A204.1 (cell line): ENCODE measurements around the gene PRKCB.

Source experiments
- FAIRE-seq: peaks from 2 replicates; lab custom pipeline; 2012; peaks lifted over from hg19 to GRCh38; lab: Jason Lieb, UNC

PRKCB gene

DNA sequence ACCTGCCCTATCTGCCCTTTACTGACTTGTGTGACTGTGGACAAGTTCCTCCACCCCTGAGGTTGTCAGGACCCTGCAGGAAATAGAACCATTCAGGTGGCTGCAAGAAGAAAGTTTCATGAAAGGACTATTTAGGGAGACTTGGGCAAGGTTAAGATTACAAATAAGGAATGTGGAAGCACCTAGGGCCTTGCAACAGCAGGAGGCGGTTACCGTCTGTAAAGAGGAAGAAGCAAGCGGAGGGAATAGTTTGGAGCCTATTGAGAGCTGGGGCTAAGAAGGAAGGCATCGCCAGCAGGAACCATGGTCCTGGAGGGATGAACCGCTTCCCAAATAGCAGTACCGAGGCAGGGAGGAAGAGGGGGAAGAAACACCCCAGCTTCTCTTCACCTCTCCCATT lies 132.4 kb downstream of the PRKCB start:
- FAIRE-seq = no peak

GRCh38 chr16:23969468-23970297 lies 133.9 kb downstream of the PRKCB start:
- FAIRE-seq = no peak

GRCh38 chr16:23974223-23974622 lies 138.4 kb downstream of the PRKCB start:
- no peak for FAIRE-seq

GRCh38 chr16:23975293-23975692 lies 139.5 kb downstream of the PRKCB start:
- FAIRE-seq = no peak

DNA sequence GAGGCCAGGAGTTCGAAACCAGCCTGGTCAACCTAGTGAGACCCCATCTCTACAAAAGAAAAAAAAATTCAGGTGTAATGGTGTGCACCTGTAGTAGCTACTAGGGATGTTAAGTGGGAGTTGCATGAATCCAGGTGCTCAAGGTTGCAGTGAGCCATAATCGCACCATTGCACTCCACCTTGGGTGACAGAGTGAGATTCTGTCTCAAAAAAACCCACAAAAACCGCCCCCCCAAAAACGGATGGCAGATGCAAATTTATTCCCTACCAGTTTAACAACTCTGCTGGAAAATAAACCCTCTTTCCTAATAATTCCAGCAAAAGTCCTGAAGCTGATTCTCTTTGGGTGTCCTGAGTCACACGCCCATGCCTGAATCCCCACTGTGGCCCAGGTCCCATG lies 140.3 kb downstream of the PRKCB start:
- FAIRE-seq = no peak

DNA sequence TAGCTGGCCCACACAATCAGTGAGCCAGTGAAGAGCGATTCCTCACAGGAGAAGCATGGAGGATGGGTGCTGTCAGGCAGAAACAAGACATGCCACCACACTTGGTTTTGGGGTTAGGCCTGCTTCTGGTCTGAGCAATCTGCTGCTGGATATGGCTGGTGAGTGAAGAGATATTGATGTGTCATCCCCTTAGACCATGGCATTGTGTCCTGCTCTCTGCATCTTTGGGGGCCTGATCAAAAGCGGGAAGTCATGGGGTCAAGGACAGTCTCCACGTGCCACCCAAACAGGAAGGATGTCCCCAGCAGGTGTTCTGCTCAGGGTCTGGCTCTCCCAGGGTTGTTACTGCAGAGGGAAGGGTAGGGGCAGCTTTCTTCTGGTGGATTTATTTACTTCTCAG lies 140.7 kb downstream of the PRKCB start:
- FAIRE-seq = no peak

DNA sequence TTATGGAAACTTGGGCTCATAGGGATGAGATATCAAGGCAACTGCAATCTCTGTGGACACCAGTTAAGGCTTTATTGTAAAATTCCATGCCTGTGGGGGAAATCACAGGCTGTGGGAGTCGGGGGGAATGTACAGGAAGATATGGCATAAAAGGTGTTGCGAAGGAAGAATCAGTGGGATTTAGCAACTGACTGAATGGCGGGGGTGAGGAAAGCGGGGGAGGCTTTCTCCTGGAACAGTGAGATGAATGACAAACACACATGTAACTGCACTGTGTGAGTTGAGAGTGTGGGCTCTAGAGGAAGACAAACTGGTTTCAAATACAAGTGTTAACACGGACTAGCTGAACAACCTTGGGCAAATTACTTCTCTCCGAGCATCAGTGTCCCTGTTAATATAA lies 143.7 kb downstream of the PRKCB start:
- FAIRE-seq = no peak

- no peak for FAIRE-seq
Measured at GRCh38 chr16:23979982-23980381, 144.2 kb downstream of the PRKCB start.

- FAIRE-seq = no peak
Measured at GRCh38 chr16:23981429-23982399, 145.9 kb downstream of the PRKCB start.

DNA sequence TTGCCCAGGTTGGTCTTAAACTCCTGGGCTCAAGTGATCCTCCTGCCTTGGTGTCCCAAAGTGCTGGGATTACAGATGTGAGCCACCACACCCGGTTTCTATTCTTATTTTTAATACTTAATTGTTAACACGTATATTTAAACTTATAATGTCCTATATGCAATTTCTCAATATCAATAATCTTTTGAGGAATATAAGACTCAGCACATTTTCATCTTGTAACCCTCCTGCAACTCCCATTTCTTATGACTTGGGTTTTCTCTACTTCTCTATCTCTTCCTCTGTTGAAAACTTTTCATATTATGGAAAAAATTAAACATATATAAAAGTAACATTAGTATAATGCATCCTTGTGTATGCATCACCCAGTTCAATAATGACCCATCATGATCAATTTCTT lies 150.7 kb downstream of the PRKCB start:
- no peak for FAIRE-seq

- FAIRE-seq = no peak
Measured at GRCh38 chr16:23987443-23987842, 151.7 kb downstream of the PRKCB start.

GRCh38 chr16:23990507-23990906 lies 154.7 kb downstream of the PRKCB start:
- no peak for FAIRE-seq

DNA sequence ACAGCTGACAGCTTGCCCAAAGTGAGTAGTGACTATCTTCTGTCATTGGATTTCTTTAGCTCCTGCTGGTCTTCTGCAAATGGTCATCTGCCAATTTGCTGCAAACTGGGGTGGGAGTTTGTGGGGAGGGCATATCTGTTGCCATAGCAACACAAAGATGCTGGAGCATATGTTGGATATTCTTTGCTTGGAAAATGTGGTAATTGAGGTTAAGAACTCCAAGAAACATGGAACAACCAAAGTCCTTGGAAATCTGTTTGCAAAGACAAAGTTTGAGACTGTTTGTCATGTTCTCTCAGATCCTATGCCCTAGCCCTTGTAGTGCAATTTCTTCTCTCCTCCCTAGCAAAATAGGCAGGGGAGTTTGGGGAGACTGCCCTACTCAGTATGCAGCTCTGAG lies 155.3 kb downstream of the PRKCB start:
- FAIRE-seq = no peak

DNA sequence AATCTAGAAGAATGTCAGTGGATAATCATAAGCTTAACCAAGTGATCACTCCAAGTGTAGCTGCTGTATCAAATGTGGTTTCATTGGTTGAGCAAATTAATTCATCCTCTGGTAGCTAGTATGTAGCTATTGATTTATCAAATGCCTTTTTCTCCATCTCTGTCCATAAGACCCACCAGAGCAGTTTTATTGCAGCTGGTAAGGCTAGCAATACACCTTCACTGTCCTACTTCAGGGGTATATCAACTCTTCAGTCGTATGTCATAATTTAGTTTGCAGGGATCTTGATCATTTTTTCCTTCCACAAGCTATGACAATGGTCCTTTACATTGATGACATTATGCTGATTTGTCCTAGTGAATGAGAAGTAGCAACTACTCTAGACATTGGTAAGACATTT lies 158.8 kb downstream of the PRKCB start:
- FAIRE-seq = no peak

DNA sequence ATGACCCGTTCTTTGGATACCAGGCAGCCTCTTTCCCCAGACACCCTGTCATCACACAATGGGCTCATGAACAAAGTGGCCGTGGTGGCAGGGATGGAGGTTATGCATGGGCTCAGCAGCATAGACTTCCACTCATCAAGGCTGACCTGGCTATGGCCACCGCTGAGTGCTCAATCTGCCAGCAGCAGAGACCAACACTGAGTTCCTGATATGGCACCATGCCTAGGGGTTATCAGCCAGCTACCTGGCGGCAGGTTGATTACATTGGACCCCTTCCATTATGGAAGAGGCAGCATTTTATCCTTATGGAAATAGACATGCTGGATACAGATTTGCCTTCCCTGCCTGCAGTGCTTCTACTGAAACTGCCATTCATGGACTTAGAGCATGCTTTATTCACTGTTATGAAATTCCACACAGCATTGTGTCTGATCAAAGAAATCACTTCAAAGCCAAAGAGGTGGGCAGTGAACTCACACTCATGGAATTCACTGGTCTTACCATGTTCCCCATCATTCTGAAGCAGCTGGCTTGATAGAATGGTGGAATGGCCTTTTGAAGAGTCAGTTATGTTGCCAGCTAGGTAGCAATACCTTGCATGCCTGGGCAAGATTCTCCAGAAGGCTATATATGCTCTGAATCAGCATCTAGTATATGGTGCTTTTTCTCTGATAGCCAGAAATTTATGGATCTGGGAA lies 160.6 kb downstream of the PRKCB start:
- FAIRE-seq = no peak

DNA sequence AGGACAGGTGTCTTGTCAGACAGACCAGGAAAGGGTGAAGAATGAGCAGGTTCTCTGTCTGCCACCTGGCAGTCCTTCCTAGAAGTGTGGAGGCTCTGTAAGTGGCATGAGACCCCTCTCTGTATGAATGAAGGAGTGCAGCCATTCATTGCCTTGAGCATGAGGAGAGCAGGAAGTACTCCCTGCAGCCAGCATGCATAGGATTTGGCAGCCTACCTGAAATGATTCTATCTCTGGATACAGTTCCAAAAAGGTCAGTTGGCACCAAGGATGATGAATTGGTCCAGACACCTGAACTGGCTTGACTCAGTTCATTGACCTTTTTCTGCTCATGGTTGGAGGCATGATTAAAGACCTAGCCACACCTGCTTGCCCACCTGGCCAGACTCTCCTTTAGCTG lies 163.0 kb downstream of the PRKCB start:
- FAIRE-seq = no peak

DNA sequence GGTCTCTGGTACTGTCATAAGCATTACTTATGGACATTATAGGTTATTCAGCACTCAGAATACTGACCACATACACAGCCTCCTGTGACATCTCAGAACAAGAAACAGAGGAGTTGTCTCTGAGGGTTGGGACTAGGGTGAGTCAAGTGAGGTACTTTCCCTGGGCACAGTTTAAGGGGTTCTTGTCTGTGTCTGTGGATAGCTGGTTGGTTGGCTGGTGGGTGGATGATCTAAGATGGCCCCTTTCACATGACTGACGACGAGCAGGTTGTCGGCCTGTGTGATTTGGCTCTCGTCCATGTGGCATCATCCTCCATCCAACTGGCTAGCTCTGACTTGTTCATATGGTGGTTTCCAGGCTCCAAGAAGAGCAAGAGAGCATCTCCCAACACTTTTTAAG lies 163.9 kb downstream of the PRKCB start:
- FAIRE-seq = no peak

DNA sequence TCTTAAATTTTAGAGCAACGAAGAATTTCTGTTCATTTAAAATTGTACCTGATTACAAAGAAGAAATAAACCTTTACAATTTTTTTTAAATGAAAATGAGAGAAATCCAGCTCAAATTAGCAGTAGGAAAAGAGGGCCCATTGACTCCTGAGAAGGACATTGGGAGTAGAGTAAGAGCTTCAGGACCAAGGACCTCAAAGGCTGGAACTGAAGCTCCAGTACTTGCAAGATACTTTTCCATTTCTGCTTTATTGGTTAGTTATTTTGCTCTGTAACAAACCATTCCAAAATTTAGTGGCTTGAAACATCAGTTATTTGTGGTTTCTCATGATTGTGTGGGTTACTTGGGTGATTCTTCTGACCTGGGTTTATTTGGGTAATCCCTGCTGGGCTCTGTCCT lies 165.9 kb downstream of the PRKCB start:
- no peak for FAIRE-seq

DNA sequence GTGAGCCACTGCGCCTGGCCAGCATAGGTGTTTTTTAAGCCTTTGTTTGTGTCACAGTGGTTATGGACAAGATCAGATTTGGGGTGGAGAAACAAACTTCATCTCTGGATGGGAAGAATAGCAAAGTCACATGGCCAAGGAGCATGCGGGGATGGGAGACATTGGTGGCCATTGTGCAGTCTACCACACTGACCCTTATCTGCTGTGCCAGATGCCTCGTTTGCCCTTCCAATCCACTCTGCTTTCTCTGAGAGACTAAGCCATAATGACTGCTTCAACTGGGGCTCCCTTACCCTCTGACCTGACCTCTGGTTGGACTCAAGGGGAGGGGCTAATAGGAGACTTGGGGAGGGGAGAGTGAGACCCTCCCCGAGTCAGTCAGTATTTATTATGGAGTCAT lies 166.8 kb downstream of the PRKCB start:
- FAIRE-seq = no peak

DNA sequence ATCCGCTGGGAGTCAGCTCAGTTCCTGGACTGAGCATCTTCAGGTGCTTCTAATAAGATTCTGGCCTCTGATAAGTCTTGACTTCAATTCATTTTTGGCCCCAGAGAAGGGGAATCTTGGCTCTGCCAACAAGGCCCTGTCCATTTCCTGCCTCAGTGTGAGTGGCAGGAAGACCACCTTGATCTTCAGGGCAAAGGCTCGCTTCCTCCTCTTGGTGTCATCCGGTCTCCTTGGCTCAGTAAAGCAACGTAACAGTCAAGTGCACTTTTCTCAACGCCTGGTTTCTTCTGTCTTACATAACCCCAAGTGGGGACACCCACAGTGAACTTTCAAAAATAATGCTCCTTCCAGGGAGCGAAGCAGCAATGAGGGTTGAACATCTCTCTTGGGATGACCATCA lies 169.8 kb downstream of the PRKCB start:
- FAIRE-seq = no peak

- FAIRE-seq = no peak
Measured at GRCh38 chr16:24007391-24007790, 171.6 kb downstream of the PRKCB start.

DNA sequence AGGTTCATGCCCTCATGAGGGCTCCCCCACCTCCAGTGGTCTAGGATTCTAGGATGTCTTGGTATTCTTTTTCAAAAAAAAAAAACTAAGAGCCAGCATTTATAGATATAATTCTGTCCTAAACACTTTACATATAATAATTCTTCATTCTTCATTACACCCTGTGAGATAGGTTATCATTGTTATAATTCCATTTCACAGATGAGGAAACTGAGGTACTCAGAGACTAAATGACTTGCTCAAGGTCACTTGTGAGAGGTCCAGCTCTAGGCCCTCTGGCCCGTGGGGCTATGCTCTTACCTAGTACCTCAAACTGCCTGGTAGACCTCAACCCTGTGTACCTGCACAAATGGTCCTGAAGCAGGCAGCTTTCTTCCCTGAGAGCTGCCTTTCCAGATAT lies 172.2 kb downstream of the PRKCB start:
- FAIRE-seq = no peak

DNA sequence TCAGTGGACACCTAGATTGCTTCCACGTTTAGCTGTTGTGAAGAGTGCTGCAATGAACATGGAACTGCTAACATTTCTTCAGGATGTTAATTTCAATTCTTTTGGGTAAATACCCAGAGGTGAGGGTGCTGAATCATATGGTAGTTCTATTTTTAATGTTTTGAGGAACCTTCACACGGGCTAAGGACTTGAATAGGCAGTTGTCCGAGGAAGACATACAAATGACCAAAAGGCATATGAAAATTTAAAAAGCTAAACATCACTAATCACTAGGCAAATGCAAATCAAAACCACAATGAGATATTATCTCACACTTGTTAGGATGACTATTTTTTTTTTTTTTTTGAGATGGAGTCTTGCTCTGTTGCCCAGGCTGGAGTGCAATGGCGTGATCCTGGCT lies 173.3 kb downstream of the PRKCB start:
- FAIRE-seq = no peak
